ENCODE results near the gene P2RY8.
"Not testable (repeated sequence)": the region's sequence is repeated elsewhere in the genome, so short reads cannot be mapped to it uniquely, and the experiment has no call there.

The P2RY8 gene

GRCh38 chrX:1433646-1434357, 103.2 kb downstream of the P2RY8 start:
- H3K36me3 ChIP-seq (ENCODE audit: control insufficient read depth in 1 of 2, insufficient read depth in 2 of 2, low read depth in 1 of 2, low read length in 2 of 2): peaks cover 58 to 62% of the 10 kb centered on the region in 2 experiments
- H3K14ac ChIP-seq (ENCODE audit: low read length in 2 of 2): no peak overlapping the region

GRCh38 chrX:1430451-1430850, 106.5 kb downstream of the P2RY8 start:
- Histone ChIP-seq H3K27me3 (ENCODE audit: control insufficient read depth in 1 of 2, insufficient read depth in 1 of 2, low read length in 2 of 2) (no peaks in the 10 kb centered on the region), H3K9ac (ENCODE audit: low read length) (no peak overlapping the region), H3K27ac (ENCODE audit: low read length, poor library complexity, severe bottlenecking) (no peak overlapping the region), H3K4me3 (ENCODE audit: insufficient read depth in 1 of 2, low read depth in 1 of 2, low read length in 2 of 2) (no peak overlapping the region), H3K9me3 (ENCODE audit: control insufficient read depth, low read length) (no peaks in the 10 kb centered on the region), H2AFZ (ENCODE audit: low read depth, low read length) (no peak overlapping the region), H3K4ac (ENCODE audit: low read depth in 1 of 2, low read length in 2 of 2) (no peak overlapping the region), H2BK5ac (ENCODE audit: low read depth, low read length, poor library complexity, severe bottlenecking) (no peak overlapping the region), H3K14ac (ENCODE audit: low read length in 2 of 2) (no peak overlapping the region), H2BK15ac (ENCODE audit: low read depth, poor library complexity, severe bottlenecking) (no peak overlapping the region), H3K4me1 (ENCODE audit: control insufficient read depth, insufficient read depth, low read depth, low read length) (no peaks in the 10 kb centered on the region), H2BK120ac (ENCODE audit: low read depth, low read length) (no peak overlapping the region), H3K36me3 (ENCODE audit: control insufficient read depth in 1 of 2, insufficient read depth in 2 of 2, low read depth in 1 of 2, low read length in 2 of 2) (peaks cover 53 to 54% of the 10 kb centered on the region in 2 experiments), H4K8ac (ENCODE audit: low read length) (no peak overlapping the region), H2AK5ac (ENCODE audit: low read length, severe bottlenecking) (no peak overlapping the region), H3K18ac (ENCODE audit: low read depth in 1 of 2, low read length in 2 of 2) (no peak overlapping the region), H3K79me1 (replicated peaks; ENCODE audit: low read length, poor library complexity, severe bottlenecking) (no peaks in the 10 kb centered on the region), H3K23ac (ENCODE audit: low read length in 2 of 2) (no peak overlapping the region), H3K4me2 (ENCODE audit: low read length, poor library complexity, severe bottlenecking) (no peak overlapping the region), H4K91ac (ENCODE audit: low read length) (no peak overlapping the region), H2BK12ac (ENCODE audit: low read length in 2 of 2) (no peak overlapping the region)
- 97% methylated on average over 8 of the region's 10 CpGs for WGBS
- no peak for DNase-seq

More at GRCh38 chrX:1433646-1434357, 103.2 kb downstream of the P2RY8 start:
- no peak overlapping the region for H4K8ac ChIP-seq (ENCODE audit: low read length)
- peaks cover 7% of the 10 kb centered on the region for H3K79me1 ChIP-seq (replicated peaks; ENCODE audit: low read length, poor library complexity, severe bottlenecking)
- H2BK12ac ChIP-seq (ENCODE audit: low read length in 2 of 2): no peak overlapping the region
- no peak overlapping the region for H3K27ac ChIP-seq (ENCODE audit: low read length, poor library complexity, severe bottlenecking)
- no peak overlapping the region for H2BK15ac ChIP-seq (ENCODE audit: low read depth, poor library complexity, severe bottlenecking)
- no peak for DNase-seq
- H3K9ac ChIP-seq (ENCODE audit: low read length): no peak overlapping the region
- H4K91ac ChIP-seq (ENCODE audit: low read length): no peak overlapping the region
- H2AK5ac ChIP-seq (ENCODE audit: low read length, severe bottlenecking): no peak overlapping the region
- no peak overlapping the region for H2BK120ac ChIP-seq (ENCODE audit: low read depth, low read length)
- no peak overlapping the region for H3K4me2 ChIP-seq (ENCODE audit: low read length, poor library complexity, severe bottlenecking)
- 97% methylated on average over 19 of the region's 19 CpGs for WGBS
- no peak overlapping the region for H3K4ac ChIP-seq (ENCODE audit: low read depth in 1 of 2, low read length in 2 of 2)
- no peak overlapping the region for H3K18ac ChIP-seq (ENCODE audit: low read depth in 1 of 2, low read length in 2 of 2)
- no peak overlapping the region for H2AFZ ChIP-seq (ENCODE audit: low read depth, low read length)
- H3K23ac ChIP-seq (ENCODE audit: low read length in 2 of 2): no peak overlapping the region
- H3K4me1 ChIP-seq (ENCODE audit: control insufficient read depth, insufficient read depth, low read depth, low read length): no peaks in the 10 kb centered on the region
- no peaks in the 10 kb centered on the region for H3K27me3 ChIP-seq (ENCODE audit: control insufficient read depth in 1 of 2, insufficient read depth in 1 of 2, low read length in 2 of 2)
- no peak overlapping the region for H3K4me3 ChIP-seq (ENCODE audit: insufficient read depth in 1 of 2, low read depth in 1 of 2, low read length in 2 of 2)
- no peak overlapping the region for H2BK5ac ChIP-seq (ENCODE audit: low read depth, low read length, poor library complexity, severe bottlenecking)
- no peaks in the 10 kb centered on the region for H3K9me3 ChIP-seq (ENCODE audit: control insufficient read depth, low read length)

GRCh38 chrX:1427756-1428155, 109.2 kb downstream of the P2RY8 start:
- no peak overlapping the region for H3K18ac ChIP-seq (ENCODE audit: low read depth in 1 of 2, low read length in 2 of 2)

GRCh38 chrX:1426321-1426720, 110.7 kb downstream of the P2RY8 start:
- peaks cover 23% of the 10 kb centered on the region for H3K9me3 ChIP-seq (ENCODE audit: control insufficient read depth, low read length)
- not testable (repeated sequence) for H2BK120ac ChIP-seq (ENCODE audit: low read depth, low read length)

More at GRCh38 chrX:1427756-1428155, 109.2 kb downstream of the P2RY8 start:
- no peak overlapping the region for H2BK12ac ChIP-seq (ENCODE audit: low read length in 2 of 2)
- H3K36me3 ChIP-seq (ENCODE audit: control insufficient read depth in 1 of 2, insufficient read depth in 2 of 2, low read depth in 1 of 2, low read length in 2 of 2): peaks cover 49 to 58% of the 10 kb centered on the region in 2 experiments
- no peak overlapping the region for H2BK5ac ChIP-seq (ENCODE audit: low read depth, low read length, poor library complexity, severe bottlenecking)
- no peak overlapping the region for H4K8ac ChIP-seq (ENCODE audit: low read length)
- H3K9me3 ChIP-seq (ENCODE audit: control insufficient read depth, low read length): peaks cover 9% of the 10 kb centered on the region
- H2AFZ ChIP-seq (ENCODE audit: low read depth, low read length): no peak overlapping the region
- H3K4me3 ChIP-seq (ENCODE audit: insufficient read depth in 1 of 2, low read depth in 1 of 2, low read length in 2 of 2): no peak overlapping the region
- no peak overlapping the region for H4K91ac ChIP-seq (ENCODE audit: low read length)
- WGBS: 98% methylated on average over 32 of the region's 32 CpGs
- no peak overlapping the region for H3K4ac ChIP-seq (ENCODE audit: low read depth in 1 of 2, low read length in 2 of 2)
- H2BK120ac ChIP-seq (ENCODE audit: low read depth, low read length): no peak overlapping the region
- H3K79me1 ChIP-seq (replicated peaks; ENCODE audit: low read length, poor library complexity, severe bottlenecking): no peaks in the 10 kb centered on the region
- no peak overlapping the region for H3K23ac ChIP-seq (ENCODE audit: low read length in 2 of 2)
- no peak overlapping the region for H3K9ac ChIP-seq (ENCODE audit: low read length)
- H3K14ac ChIP-seq (ENCODE audit: low read length in 2 of 2): no peak overlapping the region
- H2AK5ac ChIP-seq (ENCODE audit: low read length, severe bottlenecking): no peak overlapping the region
- no peak overlapping the region for H3K4me2 ChIP-seq (ENCODE audit: low read length, poor library complexity, severe bottlenecking)
- no peaks in the 10 kb centered on the region for H3K27me3 ChIP-seq (ENCODE audit: control insufficient read depth in 1 of 2, insufficient read depth in 1 of 2, low read length in 2 of 2)
- DNase-seq: no peak
- H2BK15ac ChIP-seq (ENCODE audit: low read depth, poor library complexity, severe bottlenecking): no peak overlapping the region
- H3K27ac ChIP-seq (ENCODE audit: low read length, poor library complexity, severe bottlenecking): no peak overlapping the region
- no peaks in the 10 kb centered on the region for H3K4me1 ChIP-seq (ENCODE audit: control insufficient read depth, insufficient read depth, low read depth, low read length)

More at GRCh38 chrX:1426321-1426720, 110.7 kb downstream of the P2RY8 start:
- not testable (repeated sequence) for H2AFZ ChIP-seq (ENCODE audit: low read depth, low read length); H3K9ac ChIP-seq (ENCODE audit: low read length); DNase-seq; H2BK12ac ChIP-seq (ENCODE audit: low read length in 2 of 2); H2AK5ac ChIP-seq (ENCODE audit: low read length, severe bottlenecking); H3K4me3 ChIP-seq (ENCODE audit: insufficient read depth in 1 of 2, low read depth in 1 of 2, low read length in 2 of 2); H3K4ac ChIP-seq (ENCODE audit: low read depth in 1 of 2, low read length in 2 of 2); H3K79me1 ChIP-seq (replicated peaks; ENCODE audit: low read length, poor library complexity, severe bottlenecking); H2BK5ac ChIP-seq (ENCODE audit: low read depth, low read length, poor library complexity, severe bottlenecking); H3K27ac ChIP-seq (ENCODE audit: low read length, poor library complexity, severe bottlenecking); H3K23ac ChIP-seq (ENCODE audit: low read length in 2 of 2); H3K4me1 ChIP-seq (ENCODE audit: control insufficient read depth, insufficient read depth, low read depth, low read length); H3K4me2 ChIP-seq (ENCODE audit: low read length, poor library complexity, severe bottlenecking); H2BK15ac ChIP-seq (ENCODE audit: low read depth, poor library complexity, severe bottlenecking); H3K14ac ChIP-seq (ENCODE audit: low read length in 2 of 2); H4K8ac ChIP-seq (ENCODE audit: low read length); H3K18ac ChIP-seq (ENCODE audit: low read depth in 1 of 2, low read length in 2 of 2); H3K27me3 ChIP-seq (ENCODE audit: control insufficient read depth in 1 of 2, insufficient read depth in 1 of 2, low read length in 2 of 2)
- Histone ChIP-seq H3K36me3 (ENCODE audit: control insufficient read depth in 1 of 2, insufficient read depth in 2 of 2, low read depth in 1 of 2, low read length in 2 of 2) (peaks cover 51 to 64% of the 10 kb centered on the region in 2 experiments), H4K91ac (ENCODE audit: low read length) (peak overlapping the region; percentile 54)
- WGBS: 94% methylated on average over 16 of the region's 16 CpGs

All from mesenchymal stem cell (in vitro differentiated cells and primary cell).